A673 (cell line): Measurements from ENCODE around the gene SBF2. TPM values are rescaled to one million over a fixed set of nuclear protein-coding genes. Genes with fewer than 3 reads are reported as not detected.

ENCODE experiments used
- BruUV-seq: library from RNA; stranded (reverse); fragments of 400-500 nt; replicated peaks from 2 replicates; lab custom pipeline; 2021; lab: Mats Ljungman, UMichigan
- CTCF ChIA-PET: fragments of 300-600 bp; sonication (Branson Sonifier 250); formaldehyde crosslinking; loops from one replicate; lab custom pipeline; 2022; ENCODE audit warnings: antibody characterized with exemption; lab: Charles Lee
- POLR2A ChIA-PET: fragments of 300-600 bp; sonication (Branson Sonifier 250); formaldehyde crosslinking; loops from one replicate; lab custom pipeline; 2022; ENCODE audit warnings: antibody characterized with exemption; ENCODE audit not compliant: low non-redundant PET; lab: Charles Lee
- DNase-seq: peaks from one replicate; pipeline ENCODE4 v3.0.0-alpha.2; 2015; ENCODE audit warnings: low spot score
- H3K27ac ChIP-seq: fragments of 200-600 bp; sonication (generic); 2 replicates; pipeline ENCODE4 v1.5.1; 2016; ENCODE audit warnings: mixed run types, low read depth, mild to moderate bottlenecking, mixed read lengths, antibody characterized with exemption, low read length; ENCODE audit not compliant: poor library complexity, severe bottlenecking
- H3K27me3 ChIP-seq: fragments of 200-600 bp; sonication (generic); replicated peaks from 2 replicates; pipeline ENCODE4 v1.6.1; 2017; ENCODE audit warnings: mixed run types, low read depth, mild to moderate bottlenecking, mixed read lengths, antibody characterized with exemption, low read length; ENCODE audit not compliant: insufficient read depth, poor library complexity
- H3K36me3 ChIP-seq: fragments of 200-600 bp; sonication (generic); 2 replicates; pipeline ENCODE4 v1.6.1; 2016; ENCODE audit warnings: mixed run types, mild to moderate bottlenecking, mixed read lengths, antibody characterized with exemption, low read length; ENCODE audit not compliant: insufficient read depth, poor library complexity, severe bottlenecking
- H3K4me1 ChIP-seq: fragments of 200-600 bp; sonication (generic); 2 replicates; pipeline ENCODE4 v1.6.1; 2017; ENCODE audit warnings: mixed run types, mild to moderate bottlenecking, mixed read lengths, antibody characterized with exemption, low read length; ENCODE audit not compliant: insufficient read depth, poor library complexity, severe bottlenecking
- H3K4me3 ChIP-seq: fragments of 200-600 bp; sonication (generic); 2 replicates; pipeline ENCODE4 v1.5.1; 2016; ENCODE audit warnings: low read depth, mixed run types, mild to moderate bottlenecking, mixed read lengths, low read length; ENCODE audit not compliant: poor library complexity, severe bottlenecking
- H3K9me3 ChIP-seq: fragments of 200-600 bp; sonication (generic); 2 replicates; pipeline ENCODE4 v1.6.1; 2016; ENCODE audit warnings: mixed run types, low read depth, mild to moderate bottlenecking, mixed read lengths, antibody characterized with exemption, low read length; ENCODE audit not compliant: poor library complexity, severe bottlenecking
- CTCF ChIP-seq: fragments of 300-800, 200-600 bp; sonication (generic); conservative IDR thresholded peaks from 2 replicates; pipeline ENCODE4 v1.5.1; 2017; ENCODE audit warnings: low read depth, mild to moderate bottlenecking, antibody characterized with exemption, low read length, moderate library complexity, mixed read lengths
- EZH2 ChIP-seq: fragments of 200-600 bp; sonication (generic); IDR thresholded peaks from 2 replicates; pipeline ENCODE4 v1.6.1; 2017; ENCODE audit warnings: borderline replicate concordance, low read depth, mild to moderate bottlenecking, mixed read lengths, antibody characterized with exemption, low read length; ENCODE audit not compliant: poor library complexity, severe bottlenecking
- intact Hi-C: fragments of 100-400 bp; cut with micrococcal nuclease; formaldehyde crosslinking; loops from one replicate; pipeline ENCODE4 v1.10.0; 2022; ENCODE audit not compliant: unreplicated experiment
- total RNA-seq: library from RNA; stranded (reverse); gene quantifications from 2 replicates; pipeline ENCODE4 v1.2.3, GENCODE V29; 2021

The SBF2 gene
- total RNA-seq, 1 experiment from 2014 or later = 31.8 TPM

GRCh38 chr11:10150800-10151199, 143.2 kb downstream of the SBF2 start:
- TF ChIP-seq EZH2 (no peak), CTCF (no peak)
- ChIA-PET POLR2A (no interaction called here), CTCF (no interaction called here)
- Histone ChIP-seq H3K36me3 (no peaks in the 10 kb centered on the region), H3K27ac (no peak overlapping the region), H3K4me1 (no peaks in the 10 kb centered on the region), H3K27me3 (no peaks in the 10 kb centered on the region), H3K4me3 (no peak overlapping the region), H3K9me3 (no peaks in the 10 kb centered on the region)
- intact Hi-C loops = no loop called here
- BruUV-seq = no TSS peak
- no peak for DNase-seq

- Histone ChIP-seq H3K4me1 (no peaks in the 10 kb centered on the region), H3K27me3 (no peaks in the 10 kb centered on the region), H3K4me3 (no peak overlapping the region), H3K27ac (no peak overlapping the region), H3K36me3 (no peaks in the 10 kb centered on the region), H3K9me3 (no peaks in the 10 kb centered on the region)
- no peak for TF ChIP-seq CTCF
- TF ChIP-seq EZH2 = no peak
- intact Hi-C loops = no loop called here
- ChIA-PET POLR2A (no interaction called here), CTCF (no interaction called here)
- DNase-seq = no peak
- BruUV-seq = no TSS peak
Measured at GRCh38 chr11:10149553-10149952, 144.5 kb downstream of the SBF2 start.

GRCh38 chr11:10147195-10147594, 146.8 kb downstream of the SBF2 start:
- no peaks in the 10 kb centered on the region for H3K4me1 ChIP-seq
- no peaks in the 10 kb centered on the region for H3K27me3 ChIP-seq
- H3K36me3 ChIP-seq = no peaks in the 10 kb centered on the region
- ChIA-PET POLR2A (no interaction called here), CTCF (no interaction called here)
- no peaks in the 10 kb centered on the region for H3K9me3 ChIP-seq
- H3K4me3 ChIP-seq = no peak overlapping the region
- DNase-seq = no peak
- intact Hi-C loops = no loop called here
- TF ChIP-seq EZH2 = no peak
- TF ChIP-seq CTCF = no peak
- H3K27ac ChIP-seq = no peak overlapping the region
- no TSS peak for BruUV-seq
